Skeletal muscle tissue (tissue), 4 donors: Measurements from ENCODE around the gene RAI1. TPM values are rescaled to one million over a fixed set of nuclear protein-coding genes. Genes with fewer than 3 reads are reported as not detected.

Experiments used
- H3K27ac ChIP-seq: one replicate; pipeline ENCODE4 v1.7.0; 2013; ENCODE audit warnings: mild to moderate bottlenecking, low read depth, low read length, inconsistent platforms
- H3K27me3 ChIP-seq, 3 donors: one replicate each; pipeline ENCODE4 v1.7.0; 2013; ENCODE audit warnings: low read length in 3 of 3; ENCODE audit not compliant: control insufficient read depth in 3 of 3, insufficient read depth in 3 of 3
- H3K36me3 ChIP-seq, 3 donors: one replicate each; pipeline ENCODE4 v1.7.0; 2013; ENCODE audit warnings: low read length in 3 of 3; ENCODE audit not compliant: control insufficient read depth in 3 of 3, insufficient read depth in 3 of 3
- H3K4me1 ChIP-seq, 3 donors: one replicate each; pipeline ENCODE4 v1.7.0; 2013; ENCODE audit warnings: low read length in 3 of 3, mild to moderate bottlenecking in 3 of 3; ENCODE audit not compliant: control insufficient read depth in 3 of 3, insufficient read depth in 3 of 3
- H3K4me3 ChIP-seq, 3 donors: one replicate each; pipeline ENCODE4 v1.7.0; 2013; ENCODE audit warnings: low read length in 3 of 3
- H3K9ac ChIP-seq, 3 donors: one replicate each; pipeline ENCODE4 v1.7.0; 2013; ENCODE audit warnings: low read length in 3 of 3, mild to moderate bottlenecking in 3 of 3, moderate library complexity in 2 of 3, low read depth in 1 of 3
- H3K9me3 ChIP-seq, 3 donors: one replicate each; pipeline ENCODE4 v1.7.0; 2013; ENCODE audit warnings: low read length in 3 of 3; ENCODE audit not compliant: control insufficient read depth in 3 of 3
- total RNA-seq: library from RNA; depleted of rRNA; stranded (reverse); fragments of >200 nt; gene quantifications from one replicate; pipeline ENCODE4 v1.2.3, GENCODE V29; 2014
- donor health status: Osteomylitis.

Gene RAI1
- total RNA-seq, 1 donor from 2014 or later: 3.1 TPM

- Histone ChIP-seq H3K27ac (no peak overlapping the region), H3K36me3 (no peaks in the 10 kb centered on the region), H3K4me1 (peaks cover 21 to 45% (median 35%) of the 10 kb centered on the region in 3 donors), H3K9me3 (no peaks in the 10 kb centered on the region), H3K9ac (no peak overlapping the region), H3K4me3 (no peak overlapping the region), H3K27me3 (no peaks in the 10 kb centered on the region)
These were observed 76.9 kb downstream of the RAI1 start for GRCh38 chr17:17757956-17758845.

DNA sequence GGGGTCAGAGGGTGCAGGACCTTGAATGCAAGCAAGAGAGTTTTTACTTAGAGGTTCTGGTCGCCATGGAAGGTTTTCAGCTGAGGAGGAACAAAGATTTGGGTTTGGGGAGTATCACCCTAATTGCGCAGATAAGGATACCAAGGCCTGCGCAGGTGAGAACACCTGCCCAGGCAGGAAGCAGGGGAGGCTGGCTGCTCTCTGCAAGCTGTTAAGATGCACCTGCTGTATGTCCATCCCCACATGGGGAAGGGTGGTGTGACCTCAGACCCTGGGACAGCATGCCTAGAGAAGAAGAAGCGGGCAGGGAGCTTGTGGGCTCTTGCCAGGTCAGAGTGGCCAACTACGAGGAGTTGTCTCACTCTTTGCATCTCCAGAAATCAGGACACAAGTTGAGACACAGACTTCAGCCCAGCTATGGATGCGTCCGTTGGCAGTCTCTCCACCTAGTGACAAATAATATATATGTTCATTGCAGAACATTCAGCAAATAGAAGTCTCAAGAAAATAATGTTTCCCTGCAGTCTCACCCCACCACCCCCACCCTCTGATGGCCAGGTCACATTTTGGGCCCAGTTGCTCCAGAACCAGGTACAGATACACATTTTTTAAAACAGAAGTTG lies 77.8 kb downstream of the RAI1 start:
- H3K27me3 ChIP-seq: no peaks in the 10 kb centered on the region
- H3K9ac ChIP-seq: no peak overlapping the region
- no peaks in the 10 kb centered on the region for H3K36me3 ChIP-seq
- no peak overlapping the region for H3K4me3 ChIP-seq
- no peak overlapping the region for H3K27ac ChIP-seq
- H3K9me3 ChIP-seq: no peaks in the 10 kb centered on the region
- H3K4me1 ChIP-seq: peaks cover 15 to 46% (median 39%) of the 10 kb centered on the region in 3 donors

- no peaks in the 10 kb centered on the region for H3K27me3 ChIP-seq
- no peak overlapping the region for H3K4me3 ChIP-seq
- H3K4me1 ChIP-seq: peaks cover 9 to 39% (median 31%) of the 10 kb centered on the region in 3 donors
- H3K36me3 ChIP-seq: peaks cover 0 to 2% (median 1%) of the 10 kb centered on the region in 3 donors
- H3K9ac ChIP-seq: peak overlapping the region in 1 of 3 donors; percentile 16
- H3K27ac ChIP-seq: no peak overlapping the region
- no peaks in the 10 kb centered on the region for H3K9me3 ChIP-seq
These were observed 79.1 kb downstream of the RAI1 start for GRCh38 chr17:17760350-17760749.

DNA sequence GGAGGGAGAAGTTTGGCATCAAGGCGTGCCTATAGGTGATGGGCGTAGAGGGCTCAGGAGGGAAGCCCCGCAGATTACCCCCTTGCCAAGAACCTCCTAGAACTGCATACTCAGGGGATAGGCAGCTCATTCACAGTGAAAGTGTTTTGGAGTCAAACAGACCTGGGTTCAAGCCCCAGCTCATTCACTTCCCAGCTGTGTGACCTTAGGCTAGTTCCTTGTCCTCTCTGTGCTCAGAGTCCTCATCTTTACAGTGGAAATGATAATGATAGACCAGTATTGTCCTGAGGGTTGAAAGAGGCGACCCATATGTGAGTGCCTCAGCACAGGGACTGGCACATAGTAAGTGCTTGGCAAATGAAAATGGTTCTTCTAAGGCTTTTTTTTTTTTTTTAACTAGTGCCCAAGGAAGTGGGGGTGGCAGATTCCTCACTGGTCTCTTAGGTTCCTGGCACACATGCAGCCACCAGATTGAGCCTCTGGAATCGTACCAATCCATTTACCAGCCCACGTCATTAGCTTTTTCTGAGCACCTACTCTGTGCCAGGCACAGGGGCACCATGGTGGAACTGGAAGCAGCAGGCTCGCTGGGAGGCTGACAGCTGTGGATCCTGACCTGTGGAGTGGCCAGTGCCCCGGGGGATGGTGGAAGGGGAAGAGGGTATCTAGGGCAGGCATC lies 79.8 kb downstream of the RAI1 start:
- Histone ChIP-seq H3K9ac (peak overlapping the region in 1 of 3 donors; percentile 45), H3K4me1 (peaks cover 9 to 40% (median 29%) of the 10 kb centered on the region in 3 donors), H3K27ac (no peak overlapping the region)

DNA sequence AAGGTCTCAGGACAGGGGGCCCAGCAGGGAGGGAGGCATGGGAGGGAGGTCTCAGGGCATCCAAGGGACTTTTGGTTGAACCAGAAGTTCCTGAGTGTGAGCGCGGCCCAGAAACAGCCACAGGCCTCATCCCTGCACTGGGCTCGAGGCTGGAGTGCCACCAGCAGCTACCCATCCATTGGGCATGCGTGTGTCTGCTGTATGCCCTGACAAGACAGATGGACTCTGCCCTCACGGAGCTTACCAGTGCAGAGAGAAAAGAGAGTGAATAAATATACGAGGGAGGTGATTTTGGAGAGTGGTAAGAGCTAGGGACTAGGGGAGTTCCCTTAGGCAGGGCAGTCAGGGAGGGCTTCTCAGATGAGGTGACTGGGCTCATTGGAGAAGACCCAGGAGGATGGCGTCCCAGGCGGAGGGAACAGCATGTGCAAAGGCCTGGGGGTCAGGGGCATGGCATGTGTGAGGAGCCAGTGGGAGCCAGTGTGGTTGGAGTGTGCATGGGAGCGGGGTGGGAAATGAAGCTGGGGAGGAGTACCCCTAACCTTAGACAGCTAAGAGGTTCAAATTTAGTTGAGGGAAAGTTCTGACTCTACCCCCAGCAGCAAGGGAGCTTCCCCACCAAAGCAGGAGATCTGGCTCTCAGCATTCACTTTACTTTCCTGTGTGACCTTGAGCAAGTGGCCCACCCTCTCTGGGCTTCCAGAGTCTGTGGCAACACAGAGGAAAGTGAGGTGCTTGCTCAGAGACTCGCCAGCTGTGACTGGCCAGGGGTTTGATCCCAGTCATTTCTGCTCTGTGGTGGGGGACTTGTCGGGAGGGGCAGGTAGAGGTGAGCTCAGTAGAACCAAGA lies 80.9 kb downstream of the RAI1 start:
- H3K27me3 ChIP-seq: no peaks in the 10 kb centered on the region
- no peak overlapping the region for H3K4me3 ChIP-seq
- no peaks in the 10 kb centered on the region for H3K9me3 ChIP-seq
- H3K4me1 ChIP-seq: peaks cover 18 to 48% (median 38%) of the 10 kb centered on the region in 3 donors
- peak overlapping the region in 1 of 3 donors; percentile 45 for H3K9ac ChIP-seq
- H3K36me3 ChIP-seq: peaks cover 0 to 4% (median 2%) of the 10 kb centered on the region in 3 donors
- no peak overlapping the region for H3K27ac ChIP-seq

More for the DNA sequence above, 79.8 kb downstream of the RAI1 start:
- no peaks in the 10 kb centered on the region for H3K9me3 ChIP-seq
- peaks cover 0 to 4% (median 2%) of the 10 kb centered on the region in 3 donors for H3K36me3 ChIP-seq
- no peak overlapping the region for H3K4me3 ChIP-seq
- no peaks in the 10 kb centered on the region for H3K27me3 ChIP-seq

DNA sequence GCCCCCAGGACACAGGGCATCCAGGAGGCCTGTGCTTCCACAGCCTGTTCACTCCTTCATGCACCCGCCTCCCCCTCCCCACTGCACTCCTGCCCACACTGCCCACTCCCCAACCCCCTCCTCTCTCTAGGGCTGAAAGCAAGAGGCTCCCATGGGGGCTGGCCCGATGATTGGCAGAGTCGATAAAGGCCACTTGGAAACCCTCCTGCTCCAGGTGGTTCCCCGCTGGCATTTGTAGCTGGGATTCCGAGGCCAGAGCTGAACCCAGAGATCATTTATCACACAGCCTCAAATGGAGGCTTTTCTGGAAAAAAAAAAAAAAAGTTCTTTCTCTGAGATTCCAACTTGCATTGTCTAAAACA lies 81.5 kb downstream of the RAI1 start:
- no peaks in the 10 kb centered on the region for H3K9me3 ChIP-seq
- no peaks in the 10 kb centered on the region for H3K27me3 ChIP-seq
- H3K36me3 ChIP-seq: peaks cover 0 to 4% (median 2%) of the 10 kb centered on the region in 3 donors
- no peak overlapping the region for H3K27ac ChIP-seq
- no peak overlapping the region for H3K4me3 ChIP-seq
- peaks cover 24 to 52% (median 44%) of the 10 kb centered on the region in 3 donors for H3K4me1 ChIP-seq
- no peak overlapping the region for H3K9ac ChIP-seq

GRCh38 chr17:17763136-17763535 lies 81.9 kb downstream of the RAI1 start:
- Histone ChIP-seq H3K36me3 (peaks cover 0 to 4% (median 2%) of the 10 kb centered on the region in 3 donors), H3K27ac (no peak overlapping the region), H3K4me1 (peaks cover 28 to 56% (median 48%) of the 10 kb centered on the region in 3 donors), H3K9ac (peak overlapping the region in 1 of 3 donors; percentile 33), H3K4me3 (no peak overlapping the region), H3K9me3 (no peaks in the 10 kb centered on the region), H3K27me3 (no peaks in the 10 kb centered on the region)

GRCh38 chr17:17763734-17764133 lies 82.5 kb downstream of the RAI1 start:
- Histone ChIP-seq H3K9ac (no peak overlapping the region), H3K27ac (no peak overlapping the region), H3K4me1 (peaks cover 34 to 62% (median 54%) of the 10 kb centered on the region in 3 donors)

GRCh38 chr17:17765359-17766076 lies 84.3 kb downstream of the RAI1 start:
- H3K9ac ChIP-seq: no peak overlapping the region
- H3K4me1 ChIP-seq: peaks cover 46 to 69% (median 62%) of the 10 kb centered on the region in 3 donors
- H3K27ac ChIP-seq: no peak overlapping the region
- no peaks in the 10 kb centered on the region for H3K9me3 ChIP-seq
- no peak overlapping the region for H3K4me3 ChIP-seq
- H3K36me3 ChIP-seq: peaks cover 0 to 4% (median 2%) of the 10 kb centered on the region in 3 donors
- no peaks in the 10 kb centered on the region for H3K27me3 ChIP-seq

More at GRCh38 chr17:17763734-17764133, 82.5 kb downstream of the RAI1 start:
- no peaks in the 10 kb centered on the region for H3K9me3 ChIP-seq
- H3K36me3 ChIP-seq: peaks cover 0 to 4% (median 2%) of the 10 kb centered on the region in 3 donors
- no peak overlapping the region for H3K4me3 ChIP-seq
- no peaks in the 10 kb centered on the region for H3K27me3 ChIP-seq
